ENCODE measurements around the gene ADGRG6. TPM values are rescaled to one million over a fixed set of nuclear protein-coding genes. Genes with fewer than 3 reads are reported as not detected.

ADGRG6 gene
- total and polyA plus RNA-seq, 10 of the 15 experiments (the other 5 are each of a cell fraction or from before 2014, with no cell fraction given): 0.01 to 0.24 (median 0.13) TPM; not detected in 7

DNA sequence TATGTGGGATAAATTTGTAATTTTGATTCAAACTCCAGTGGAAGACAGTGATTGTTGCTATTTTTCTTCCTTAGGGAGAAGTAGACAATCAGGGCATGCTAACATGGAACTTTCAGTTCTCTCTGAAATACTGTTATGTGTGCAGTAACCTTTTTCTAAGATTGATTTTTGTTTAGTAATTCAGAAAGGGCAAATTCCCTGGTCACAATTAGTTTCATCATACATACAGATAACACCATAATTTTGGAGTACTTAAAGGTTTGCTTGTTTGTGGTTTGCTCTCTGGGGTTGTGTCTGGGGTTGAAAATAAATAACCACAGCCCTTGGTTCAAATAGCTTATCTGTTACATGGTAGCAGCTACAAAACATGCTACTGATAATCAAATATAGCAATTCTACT, 34.4 kb downstream of the ADGRG6 start:
- no peak overlapping the region for H2AFZ ChIP-seq (ENCODE audit: control insufficient read depth, low read depth, low read length)
- no peaks in the 10 kb centered on the region for H3K79me2 ChIP-seq (ENCODE audit: control insufficient read depth, insufficient read depth, low read length)
- RAD21 ChIA-PET (ENCODE audit: unreplicated experiment): no interaction called here
- no peak for ATAC-seq
- H3K27me3 ChIP-seq (replicated peaks in 1 of 2; ENCODE audit: control insufficient read depth in 2 of 2, insufficient read depth in 2 of 2, low read length in 1 of 2): no peaks in the 10 kb centered on the region
- no peak for FAIRE-seq
- no peak for DNase-seq (ENCODE audit: low read depth, low spot score)
- POLR2A ChIA-PET: no interaction called here
- no peaks in the 10 kb centered on the region for H3K4me1 ChIP-seq (ENCODE audit: control insufficient read depth, insufficient read depth, low read length)
- no peaks in the 10 kb centered on the region for H3K36me3 ChIP-seq (ENCODE audit: control insufficient read depth in 2 of 2, insufficient read depth in 2 of 2, low read length in 1 of 2)
- no peak overlapping the region for H3K4me2 ChIP-seq (ENCODE audit: control insufficient read depth, insufficient read depth)
- H3K9me3 ChIP-seq (replicated peaks; ENCODE audit: control insufficient read depth, insufficient read depth, low read length): no peaks in the 10 kb centered on the region
- SMC1A ChIA-PET (ENCODE audit: uncharacterized antibody, unreplicated experiment): no interaction called here
- no peak for TF ChIP-seq BCL11A (IDR thresholded peaks at IDR 0.05; ENCODE audit: low read depth, low read length)
- TF ChIP-seq HDAC6 (IDR thresholded peaks at IDR 0.05; ENCODE audit: unreplicated experiment): no peak
- TF ChIP-seq, protein P1, sequence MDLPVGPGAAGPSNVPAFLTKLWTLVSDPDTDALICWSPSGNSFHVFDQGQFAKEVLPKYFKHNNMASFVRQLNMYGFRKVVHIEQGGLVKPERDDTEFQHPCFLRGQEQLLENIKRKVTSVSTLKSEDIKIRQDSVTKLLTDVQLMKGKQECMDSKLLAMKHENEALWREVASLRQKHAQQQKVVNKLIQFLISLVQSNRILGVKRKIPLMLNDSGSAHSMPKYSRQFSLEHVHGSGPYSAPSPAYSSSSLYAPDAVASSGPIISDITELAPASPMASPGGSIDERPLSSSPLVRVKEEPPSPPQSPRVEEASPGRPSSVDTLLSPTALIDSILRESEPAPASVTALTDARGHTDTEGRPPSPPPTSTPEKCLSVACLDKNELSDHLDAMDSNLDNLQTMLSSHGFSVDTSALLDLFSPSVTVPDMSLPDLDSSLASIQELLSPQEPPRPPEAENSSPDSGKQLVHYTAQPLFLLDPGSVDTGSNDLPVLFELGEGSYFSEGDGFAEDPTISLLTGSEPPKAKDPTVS (IDR thresholded peaks at IDR 0.05; ENCODE audit: low read depth, low read length): no peak
- TF ChIP-seq, protein P2, sequence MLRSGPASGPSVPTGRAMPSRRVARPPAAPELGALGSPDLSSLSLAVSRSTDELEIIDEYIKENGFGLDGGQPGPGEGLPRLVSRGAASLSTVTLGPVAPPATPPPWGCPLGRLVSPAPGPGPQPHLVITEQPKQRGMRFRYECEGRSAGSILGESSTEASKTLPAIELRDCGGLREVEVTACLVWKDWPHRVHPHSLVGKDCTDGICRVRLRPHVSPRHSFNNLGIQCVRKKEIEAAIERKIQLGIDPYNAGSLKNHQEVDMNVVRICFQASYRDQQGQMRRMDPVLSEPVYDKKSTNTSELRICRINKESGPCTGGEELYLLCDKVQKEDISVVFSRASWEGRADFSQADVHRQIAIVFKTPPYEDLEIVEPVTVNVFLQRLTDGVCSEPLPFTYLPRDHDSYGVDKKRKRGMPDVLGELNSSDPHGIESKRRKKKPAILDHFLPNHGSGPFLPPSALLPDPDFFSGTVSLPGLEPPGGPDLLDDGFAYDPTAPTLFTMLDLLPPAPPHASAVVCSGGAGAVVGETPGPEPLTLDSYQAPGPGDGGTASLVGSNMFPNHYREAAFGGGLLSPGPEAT (IDR thresholded peaks at IDR 0.05; ENCODE audit: low read depth): no peak
- no peak for TF ChIP-seq MXI1 (IDR thresholded peaks at IDR 0.05; ENCODE audit: low read depth, low read length)
- TF ChIP-seq, protein P3, sequence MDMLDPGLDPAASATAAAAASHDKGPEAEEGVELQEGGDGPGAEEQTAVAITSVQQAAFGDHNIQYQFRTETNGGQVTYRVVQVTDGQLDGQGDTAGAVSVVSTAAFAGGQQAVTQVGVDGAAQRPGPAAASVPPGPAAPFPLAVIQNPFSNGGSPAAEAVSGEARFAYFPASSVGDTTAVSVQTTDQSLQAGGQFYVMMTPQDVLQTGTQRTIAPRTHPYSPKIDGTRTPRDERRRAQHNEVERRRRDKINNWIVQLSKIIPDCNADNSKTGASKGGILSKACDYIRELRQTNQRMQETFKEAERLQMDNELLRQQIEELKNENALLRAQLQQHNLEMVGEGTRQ (IDR thresholded peaks at IDR 0.05; ENCODE audit: borderline replicate concordance, low read depth, low read length): no peak
- TF ChIP-seq JUNB (IDR thresholded peaks at IDR 0.05): no peak
- no peak for TF ChIP-seq MTA2 (IDR thresholded peaks at IDR 0.05; ENCODE audit: low read depth)
- no peak for TF ChIP-seq NFXL1 (IDR thresholded peaks at IDR 0.05; ENCODE audit: borderline replicate concordance)
- TF ChIP-seq, protein P4, sequence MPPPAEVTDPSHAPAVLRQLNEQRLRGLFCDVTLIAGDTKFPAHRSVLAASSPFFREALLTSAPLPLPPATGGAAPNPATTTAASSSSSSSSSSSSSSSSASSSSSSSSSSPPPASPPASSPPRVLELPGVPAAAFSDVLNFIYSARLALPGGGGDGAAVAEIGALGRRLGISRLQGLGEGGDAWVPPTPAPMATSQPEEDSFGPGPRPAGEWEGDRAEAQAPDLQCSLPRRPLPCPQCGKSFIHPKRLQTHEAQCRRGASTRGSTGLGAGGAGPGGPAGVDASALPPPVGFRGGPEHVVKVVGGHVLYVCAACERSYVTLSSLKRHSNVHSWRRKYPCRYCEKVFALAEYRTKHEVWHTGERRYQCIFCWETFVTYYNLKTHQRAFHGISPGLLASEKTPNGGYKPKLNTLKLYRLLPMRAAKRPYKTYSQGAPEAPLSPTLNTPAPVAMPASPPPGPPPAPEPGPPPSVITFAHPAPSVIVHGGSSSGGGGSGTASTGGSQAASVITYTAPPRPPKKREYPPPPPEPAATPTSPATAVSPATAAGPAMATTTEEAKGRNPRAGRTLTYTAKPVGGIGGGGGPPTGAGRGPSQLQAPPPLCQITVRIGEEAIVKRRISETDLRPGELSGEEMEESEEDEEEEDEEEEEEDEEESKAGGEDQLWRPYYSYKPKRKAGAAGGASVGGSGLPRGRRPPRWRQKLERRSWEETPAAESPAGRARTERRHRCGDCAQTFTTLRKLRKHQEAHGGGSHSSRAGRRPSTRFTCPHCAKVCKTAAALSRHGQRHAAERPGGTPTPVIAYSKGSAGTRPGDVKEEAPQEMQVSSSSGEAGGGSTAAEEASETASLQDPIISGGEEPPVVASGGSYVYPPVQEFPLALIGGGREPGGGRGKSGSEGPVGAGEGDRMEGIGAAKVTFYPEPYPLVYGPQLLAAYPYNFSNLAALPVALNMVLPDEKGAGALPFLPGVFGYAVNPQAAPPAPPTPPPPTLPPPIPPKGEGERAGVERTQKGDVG (CRISPR knock-in tag; IDR thresholded peaks at IDR 0.05): no peak
- H3K4me3 ChIP-seq: no peak overlapping the region
- intact Hi-C loops (cut with micrococcal nuclease; ENCODE audit: unreplicated experiment) (no loop called here), in situ Hi-C loops (cut with MboI) (no loop called here)
- CTCF ChIA-PET: no interaction called here
- no peak overlapping the region for H3K9ac ChIP-seq (ENCODE audit: control insufficient read depth, insufficient read depth, low read length)
- H4K20me1 ChIP-seq (ENCODE audit: control insufficient read depth, insufficient read depth): no peaks in the 10 kb centered on the region
- no peak overlapping the region for H3K27ac ChIP-seq (ENCODE audit: control insufficient read depth, insufficient read depth)
- no TSS peak for BruUV-seq (replicated peaks)
